ENCODE results near the gene CD151. TPM values are rescaled to one million over a fixed set of nuclear protein-coding genes. Genes with fewer than 3 reads are reported as not detected.

The CD151 gene
- total and polyA plus RNA-seq, 4 donors: 182 to 556 (median 399) TPM

DNA sequence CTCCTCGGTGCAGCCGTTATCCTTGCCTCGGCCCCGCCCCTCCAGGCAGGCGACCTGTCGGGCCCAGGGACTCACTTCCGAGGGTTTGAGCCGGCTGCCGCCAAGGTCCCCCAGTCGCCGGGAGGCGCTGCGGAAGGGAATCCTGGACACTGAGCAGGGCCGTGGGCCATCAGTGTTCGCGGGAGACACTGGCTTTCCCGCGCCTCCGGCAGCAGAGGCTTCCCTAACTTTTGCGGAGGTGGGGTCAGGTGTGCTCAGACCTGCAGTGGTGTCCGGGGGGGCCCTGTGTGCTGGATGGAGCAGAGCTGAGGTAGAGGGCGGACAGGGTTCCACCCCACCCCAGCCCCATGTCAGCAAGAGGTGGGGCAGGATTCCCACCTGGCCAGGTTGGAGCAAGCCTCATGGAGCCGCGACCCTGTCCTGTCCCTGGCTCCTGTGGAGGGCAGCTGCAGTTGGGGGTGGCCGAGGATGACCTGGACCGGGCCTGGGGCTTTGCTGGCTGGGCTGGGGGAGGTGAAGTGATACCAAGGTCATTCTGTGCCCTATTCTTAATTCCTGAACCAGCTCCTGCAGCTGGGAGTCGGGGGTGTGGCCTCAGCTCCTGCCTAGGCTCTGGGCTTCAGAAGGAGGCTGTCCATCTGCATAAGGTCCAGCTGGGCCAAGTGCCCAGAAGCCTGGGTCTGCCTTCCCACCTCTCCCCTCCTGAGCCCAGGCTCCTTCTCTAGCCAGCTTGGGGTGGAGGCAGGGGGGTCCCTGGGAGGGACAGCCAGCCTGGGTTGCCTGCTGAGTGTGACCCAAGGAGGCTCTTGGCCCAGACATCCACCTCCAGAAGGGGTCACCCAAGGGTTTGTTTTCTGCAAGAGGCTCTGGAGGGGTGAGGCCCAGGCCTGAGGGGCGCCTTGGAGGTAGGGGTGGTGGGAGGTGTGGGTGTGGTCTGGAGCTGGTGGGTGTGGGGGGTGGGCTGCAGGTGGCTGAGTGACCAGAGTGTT is 18.3 kb downstream of the CD151 start:
- Histone ChIP-seq H3K36me3 (ENCODE audit: control insufficient read depth in 4 of 4, insufficient read depth in 4 of 4, low read length in 4 of 4) (peaks cover 0 to 38% (median 0%) of the 10 kb centered on the region in 4 donors), H3K4me1 (ENCODE audit: control insufficient read depth in 5 of 5, insufficient read depth in 5 of 5, low read length in 5 of 5) (peaks cover 0 to 36% (median 16%) of the 10 kb centered on the region in 5 donors), H3K9ac (ENCODE audit: insufficient read depth in 1 of 2, low read length in 2 of 2) (no peak overlapping the region), H3K27me3 (ENCODE audit: control insufficient read depth in 3 of 3, insufficient read depth in 3 of 3, low read length in 2 of 3) (no peaks in the 10 kb centered on the region), H3K9me3 (ENCODE audit: control insufficient read depth in 4 of 4, insufficient read depth in 3 of 4, low read length in 3 of 4) (no peaks in the 10 kb centered on the region), H3K4me3 (no peak overlapping the region), H3K27ac (ENCODE audit: low read depth in 1 of 2, low read length in 1 of 2) (no peak overlapping the region)
- TF ChIP-seq, protein P1, sequence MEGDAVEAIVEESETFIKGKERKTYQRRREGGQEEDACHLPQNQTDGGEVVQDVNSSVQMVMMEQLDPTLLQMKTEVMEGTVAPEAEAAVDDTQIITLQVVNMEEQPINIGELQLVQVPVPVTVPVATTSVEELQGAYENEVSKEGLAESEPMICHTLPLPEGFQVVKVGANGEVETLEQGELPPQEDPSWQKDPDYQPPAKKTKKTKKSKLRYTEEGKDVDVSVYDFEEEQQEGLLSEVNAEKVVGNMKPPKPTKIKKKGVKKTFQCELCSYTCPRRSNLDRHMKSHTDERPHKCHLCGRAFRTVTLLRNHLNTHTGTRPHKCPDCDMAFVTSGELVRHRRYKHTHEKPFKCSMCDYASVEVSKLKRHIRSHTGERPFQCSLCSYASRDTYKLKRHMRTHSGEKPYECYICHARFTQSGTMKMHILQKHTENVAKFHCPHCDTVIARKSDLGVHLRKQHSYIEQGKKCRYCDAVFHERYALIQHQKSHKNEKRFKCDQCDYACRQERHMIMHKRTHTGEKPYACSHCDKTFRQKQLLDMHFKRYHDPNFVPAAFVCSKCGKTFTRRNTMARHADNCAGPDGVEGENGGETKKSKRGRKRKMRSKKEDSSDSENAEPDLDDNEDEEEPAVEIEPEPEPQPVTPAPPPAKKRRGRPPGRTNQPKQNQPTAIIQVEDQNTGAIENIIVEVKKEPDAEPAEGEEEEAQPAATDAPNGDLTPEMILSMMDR (IDR thresholded peaks at IDR 0.05; ENCODE audit: control extremely low read depth, extremely low read depth): no peak
- ATAC-seq (ENCODE audit: insufficient read depth, low FRiP score) (no peak), DNase-seq (no peak)
- 85 to 88% methylated on average over 28 of the region's 28 CpGs for WGBS, 2 donors

DNA sequence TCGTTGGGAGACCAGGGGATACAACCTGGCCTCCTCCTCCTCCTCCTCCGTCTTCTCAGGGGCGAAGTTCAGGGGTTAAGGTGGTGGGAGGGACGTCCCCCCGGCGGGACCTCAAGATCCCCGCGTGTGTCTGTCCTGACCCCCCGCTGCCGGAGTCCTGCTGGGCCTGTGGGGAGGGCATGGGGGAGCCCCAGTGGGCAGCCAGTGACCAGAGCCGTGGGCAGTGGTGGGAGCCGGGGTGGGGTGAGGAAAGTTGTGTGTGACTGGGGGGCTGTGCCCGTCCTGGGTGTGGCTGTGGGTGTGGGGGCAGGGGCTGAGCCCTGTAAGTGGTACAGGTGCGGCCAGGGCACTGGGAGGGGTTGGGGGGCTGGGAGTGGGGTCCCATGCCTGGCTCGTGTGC is 20.0 kb downstream of the CD151 start:
- WGBS, 2 donors: 89 to 92% methylated on average over 15 of the region's 15 CpGs
- peaks cover 0 to 33% (median 8%) of the 10 kb centered on the region in 5 donors for H3K4me1 ChIP-seq (ENCODE audit: control insufficient read depth in 5 of 5, insufficient read depth in 5 of 5, low read length in 5 of 5)

DNA sequence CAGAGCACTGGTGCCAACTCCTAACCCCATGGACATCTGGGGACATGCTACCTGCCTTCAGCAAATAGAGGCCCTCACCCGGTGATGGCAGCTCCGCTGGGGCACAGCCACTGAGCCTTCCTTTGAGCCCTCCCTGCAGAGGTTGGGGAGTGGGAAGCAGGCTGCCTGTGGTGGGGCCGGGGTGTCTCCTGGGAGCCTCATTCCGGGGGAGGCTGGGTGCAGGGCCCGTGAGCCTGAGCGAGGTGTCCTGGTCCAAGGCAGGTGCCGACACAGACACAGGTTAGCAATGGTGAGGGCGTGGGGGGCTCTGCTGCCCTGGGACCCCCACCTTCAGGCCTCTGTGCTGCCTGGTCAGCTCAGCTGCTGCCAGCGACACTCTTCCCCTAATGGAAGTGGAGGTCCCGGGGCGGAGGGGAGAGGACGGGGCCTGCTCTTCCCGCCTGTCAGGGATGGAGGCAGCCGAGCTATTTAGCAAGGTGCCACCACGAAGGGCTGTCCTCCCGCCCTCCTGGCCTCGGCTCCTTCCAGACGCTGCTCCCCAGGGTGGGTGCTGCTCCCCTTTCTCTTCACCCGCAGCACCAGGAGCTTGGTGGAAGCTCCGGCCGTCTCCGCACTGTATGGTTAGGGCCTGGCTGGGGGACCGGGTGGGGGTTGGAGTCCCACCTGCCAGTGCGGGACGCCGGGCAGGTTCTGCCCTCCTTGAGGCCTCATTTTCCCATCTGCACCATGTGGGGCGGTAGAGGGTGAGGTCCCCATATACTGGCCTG is 21.1 kb downstream of the CD151 start:
- Histone ChIP-seq H3K36me3 (ENCODE audit: control insufficient read depth in 4 of 4, insufficient read depth in 4 of 4, low read length in 4 of 4) (peaks cover 0 to 35% (median 0%) of the 10 kb centered on the region in 4 donors), H3K4me1 (ENCODE audit: control insufficient read depth in 5 of 5, insufficient read depth in 5 of 5, low read length in 5 of 5) (peaks cover 0 to 24% (median 8%) of the 10 kb centered on the region in 5 donors), H3K9me3 (ENCODE audit: control insufficient read depth in 4 of 4, insufficient read depth in 3 of 4, low read length in 3 of 4) (no peaks in the 10 kb centered on the region), H3K27ac (ENCODE audit: low read depth in 1 of 2, low read length in 1 of 2) (no peak overlapping the region), H3K9ac (ENCODE audit: insufficient read depth in 1 of 2, low read length in 2 of 2) (no peak overlapping the region), H3K27me3 (ENCODE audit: control insufficient read depth in 3 of 3, insufficient read depth in 3 of 3, low read length in 2 of 3) (no peaks in the 10 kb centered on the region), H3K4me3 (no peak overlapping the region)
- DNase-seq (no peak), ATAC-seq (ENCODE audit: insufficient read depth, low FRiP score) (no peak)
- 93 to 94% methylated on average over 24 to 27 of the region's 27 CpGs for WGBS, 2 donors
- TF ChIP-seq, protein P1 (IDR thresholded peaks at IDR 0.05; ENCODE audit: control extremely low read depth, extremely low read depth): no peak

More for the DNA sequence above, 20.0 kb downstream of the CD151 start:
- Histone ChIP-seq H3K36me3 (ENCODE audit: control insufficient read depth in 4 of 4, insufficient read depth in 4 of 4, low read length in 4 of 4) (peaks cover 0 to 35% (median 0%) of the 10 kb centered on the region in 4 donors), H3K27ac (ENCODE audit: low read depth in 1 of 2, low read length in 1 of 2) (no peak overlapping the region), H3K9ac (ENCODE audit: insufficient read depth in 1 of 2, low read length in 2 of 2) (no peak overlapping the region), H3K27me3 (ENCODE audit: control insufficient read depth in 3 of 3, insufficient read depth in 3 of 3, low read length in 2 of 3) (no peaks in the 10 kb centered on the region), H3K9me3 (ENCODE audit: control insufficient read depth in 4 of 4, insufficient read depth in 3 of 4, low read length in 3 of 4) (no peaks in the 10 kb centered on the region), H3K4me3 (no peak overlapping the region)
- DNase-seq: no peak
- TF ChIP-seq, protein P1 (IDR thresholded peaks at IDR 0.05; ENCODE audit: control extremely low read depth, extremely low read depth): no peak
- ATAC-seq (ENCODE audit: insufficient read depth, low FRiP score): no peak

Measured in lung (tissue), 12 donors.